HG03064 (cell line): Measurements from ENCODE around the gene MLLT6.

ENCODE experiments used
- ATAC-seq: cut with Tn5 transposase; IDR thresholded peaks from one replicate; pipeline ENCODE4 v1.9.1; 2021; ENCODE audit warnings: low read depth; ENCODE audit not compliant: unreplicated experiment

The MLLT6 gene

DNA sequence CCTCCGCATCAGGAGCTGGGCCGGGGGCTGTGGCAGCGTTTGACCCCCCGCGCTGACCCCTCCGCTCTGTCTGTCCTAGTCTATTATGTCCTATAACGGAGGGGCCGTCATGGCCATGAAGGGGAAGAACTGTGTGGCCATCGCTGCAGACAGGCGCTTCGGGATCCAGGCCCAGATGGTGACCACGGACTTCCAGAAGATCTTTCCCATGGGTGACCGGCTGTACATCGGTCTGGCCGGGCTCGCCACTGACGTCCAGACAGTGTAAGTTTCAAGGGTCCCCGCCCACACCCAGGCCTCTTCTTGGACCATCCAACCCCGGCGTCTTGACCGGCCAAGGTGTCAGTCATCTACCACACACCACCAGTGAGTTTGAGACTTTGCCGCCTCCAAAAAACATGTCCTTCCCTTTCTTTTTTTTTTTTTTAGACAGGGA lies 48.0 kb downstream of the MLLT6 start:
- no peak for ATAC-seq

DNA sequence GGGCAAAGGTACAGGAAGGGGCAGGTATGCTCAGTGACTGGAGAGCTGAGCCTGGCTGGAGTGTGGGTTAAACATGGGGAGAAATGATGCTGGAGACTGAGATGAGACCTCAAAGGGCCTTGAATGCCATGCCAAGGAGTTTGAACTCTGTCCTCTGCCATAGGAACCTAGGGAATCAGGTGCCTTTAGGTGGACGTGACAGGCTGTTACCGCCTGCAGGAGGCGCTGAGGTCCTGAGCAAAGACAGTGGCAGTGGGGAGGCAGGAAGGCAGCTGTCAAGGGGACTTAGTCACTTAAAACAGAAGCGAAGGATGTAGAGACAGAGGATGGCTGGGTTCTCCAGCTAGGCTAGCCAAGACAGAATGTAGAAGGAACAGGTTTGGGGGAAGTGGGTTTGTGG lies 56.5 kb downstream of the MLLT6 start:
- ATAC-seq: no peak

DNA sequence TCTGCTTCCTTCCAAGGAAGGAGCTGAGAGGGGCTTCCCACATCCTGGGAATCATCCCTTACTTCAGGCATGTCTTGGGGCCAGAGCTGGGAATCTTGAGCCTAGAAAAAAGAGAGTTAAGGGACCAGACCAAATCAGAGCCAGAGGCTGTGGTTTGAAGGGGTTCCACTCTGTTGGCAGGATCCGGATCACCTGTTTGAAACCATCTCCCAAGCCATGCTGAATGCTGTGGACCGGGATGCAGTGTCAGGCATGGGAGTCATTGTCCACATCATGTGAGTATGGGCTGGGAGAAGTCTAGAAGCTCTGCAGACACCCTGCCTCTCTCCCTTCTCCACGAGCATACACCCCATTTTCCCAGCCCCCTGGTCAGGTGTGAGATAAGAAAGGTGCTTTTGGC lies 57.2 kb downstream of the MLLT6 start:
- no peak for ATAC-seq

GRCh38 chr17:38766341-38766740 lies 61.3 kb downstream of the MLLT6 start:
- ATAC-seq: no peak

GRCh38 chr17:38768417-38768816 lies 63.3 kb downstream of the MLLT6 start:
- ATAC-seq: no peak

GRCh38 chr17:38773258-38773657 lies 68.2 kb downstream of the MLLT6 start:
- ATAC-seq: no peak

DNA sequence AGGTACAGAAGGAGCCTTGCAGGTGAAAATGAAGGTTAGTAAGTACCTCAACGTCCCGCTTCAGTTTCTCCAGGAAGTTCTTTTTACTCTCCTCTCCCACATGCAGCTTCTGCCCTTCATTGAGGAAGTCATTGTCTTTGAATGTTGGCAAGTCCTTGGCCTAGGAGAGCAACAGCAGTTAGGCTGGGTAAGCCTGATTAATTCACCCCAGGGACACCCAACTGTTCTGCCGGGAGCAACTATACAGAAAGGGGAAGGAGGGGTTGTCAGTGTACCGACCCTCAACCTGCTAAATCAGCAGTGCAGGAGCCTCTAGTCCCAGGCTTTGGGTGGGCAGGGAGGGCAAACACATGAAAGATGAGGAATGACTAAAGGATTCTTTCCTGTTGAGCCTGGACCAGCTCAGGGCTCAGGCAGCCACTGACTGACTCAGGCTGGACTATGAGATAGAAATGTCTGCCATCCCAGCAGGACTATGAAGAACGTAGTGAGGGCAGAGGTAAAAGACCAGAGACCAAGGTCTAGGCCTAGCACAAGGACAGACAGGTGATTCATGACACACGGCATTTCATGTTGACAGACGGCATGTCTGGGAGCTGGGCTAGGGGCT lies 72.7 kb downstream of the MLLT6 start:
- ATAC-seq: no peak
